GM12801 (cell line): ENCODE measurements around the gene SEL1L3.

Experiments
- TF ChIP-seq, protein P1 (sequence below): IDR thresholded peaks from one replicate; pipeline ENCODE4 v1.5.1; 2011; ENCODE audit warnings: control low read depth; ENCODE audit not compliant: insufficient read length; ENCODE audit errors: extremely low read depth

The SEL1L3 gene

GRCh38 chr4:25803720-25804225 is 59.0 kb downstream of the SEL1L3 start:
- TF ChIP-seq, protein P1, sequence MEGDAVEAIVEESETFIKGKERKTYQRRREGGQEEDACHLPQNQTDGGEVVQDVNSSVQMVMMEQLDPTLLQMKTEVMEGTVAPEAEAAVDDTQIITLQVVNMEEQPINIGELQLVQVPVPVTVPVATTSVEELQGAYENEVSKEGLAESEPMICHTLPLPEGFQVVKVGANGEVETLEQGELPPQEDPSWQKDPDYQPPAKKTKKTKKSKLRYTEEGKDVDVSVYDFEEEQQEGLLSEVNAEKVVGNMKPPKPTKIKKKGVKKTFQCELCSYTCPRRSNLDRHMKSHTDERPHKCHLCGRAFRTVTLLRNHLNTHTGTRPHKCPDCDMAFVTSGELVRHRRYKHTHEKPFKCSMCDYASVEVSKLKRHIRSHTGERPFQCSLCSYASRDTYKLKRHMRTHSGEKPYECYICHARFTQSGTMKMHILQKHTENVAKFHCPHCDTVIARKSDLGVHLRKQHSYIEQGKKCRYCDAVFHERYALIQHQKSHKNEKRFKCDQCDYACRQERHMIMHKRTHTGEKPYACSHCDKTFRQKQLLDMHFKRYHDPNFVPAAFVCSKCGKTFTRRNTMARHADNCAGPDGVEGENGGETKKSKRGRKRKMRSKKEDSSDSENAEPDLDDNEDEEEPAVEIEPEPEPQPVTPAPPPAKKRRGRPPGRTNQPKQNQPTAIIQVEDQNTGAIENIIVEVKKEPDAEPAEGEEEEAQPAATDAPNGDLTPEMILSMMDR, result no peak

GRCh38 chr4:25801594-25801993 is 61.2 kb downstream of the SEL1L3 start:
- TF ChIP-seq, protein P1, result no peak

GRCh38 chr4:25800245-25800644 is 62.5 kb downstream of the SEL1L3 start:
- TF ChIP-seq, protein P1, result no peak

GRCh38 chr4:25799522-25799921 is 63.3 kb downstream of the SEL1L3 start:
- TF ChIP-seq, protein P1, result no peak

GRCh38 chr4:25797136-25797535 is 65.7 kb downstream of the SEL1L3 start:
- TF ChIP-seq, protein P1, result no peak

- TF ChIP-seq, protein P1, result no peak
Observed at GRCh38 chr4:25795566-25796454, 67.0 kb downstream of the SEL1L3 start.

DNA sequence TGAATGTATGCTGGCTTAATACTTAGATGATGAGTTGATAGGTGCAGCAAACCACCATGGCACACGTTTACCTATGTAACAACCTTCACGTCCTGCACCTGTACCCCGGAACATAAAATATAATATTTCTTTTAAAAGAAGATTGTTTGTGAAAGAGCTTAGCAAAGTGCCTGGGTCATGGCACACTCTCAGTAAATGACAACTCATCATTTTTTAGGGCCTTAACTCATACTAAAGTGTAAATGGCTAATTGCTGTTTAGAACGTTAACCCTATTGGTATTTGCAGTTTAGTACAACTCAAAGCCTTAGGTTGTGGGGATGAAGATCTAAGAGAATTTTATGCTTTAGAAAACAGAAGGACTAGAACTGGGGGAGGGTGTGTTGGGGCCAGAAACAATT is 67.7 kb downstream of the SEL1L3 start:
- TF ChIP-seq, protein P1, result no peak
